NCI-H128 (cell line): ENCODE results near the gene SETSIP.
"Not testable (repeated sequence)": the region's sequence is repeated elsewhere in the genome, so short reads cannot be mapped to it uniquely, and the experiment has no call there.

Experiments used
- DNase-seq: peaks from one replicate; lab custom pipeline; 2025; ENCODE audit not compliant: unreplicated experiment; lab: John Stamatoyannopoulos, UW

The SETSIP gene

DNA sequence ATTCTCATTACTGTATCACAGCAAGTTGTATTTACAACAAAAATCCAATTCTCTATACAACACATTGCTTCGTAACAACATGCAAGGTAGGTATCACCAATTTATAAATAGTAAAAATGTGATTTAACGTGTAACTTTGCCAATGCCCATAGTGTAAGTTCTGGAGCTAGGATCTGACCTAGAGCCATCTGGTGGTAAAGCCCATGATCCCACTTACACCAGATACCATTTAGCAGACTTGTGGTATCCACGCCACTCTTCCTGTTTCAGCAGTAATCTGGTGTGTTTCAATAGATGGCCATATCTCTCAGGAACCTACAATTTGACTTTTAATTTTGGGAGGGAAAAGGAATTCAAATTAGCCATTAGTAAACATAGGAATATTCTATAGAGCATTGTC is 10.2 kb downstream of the SETSIP start:
- DNase-seq: no peak

DNA sequence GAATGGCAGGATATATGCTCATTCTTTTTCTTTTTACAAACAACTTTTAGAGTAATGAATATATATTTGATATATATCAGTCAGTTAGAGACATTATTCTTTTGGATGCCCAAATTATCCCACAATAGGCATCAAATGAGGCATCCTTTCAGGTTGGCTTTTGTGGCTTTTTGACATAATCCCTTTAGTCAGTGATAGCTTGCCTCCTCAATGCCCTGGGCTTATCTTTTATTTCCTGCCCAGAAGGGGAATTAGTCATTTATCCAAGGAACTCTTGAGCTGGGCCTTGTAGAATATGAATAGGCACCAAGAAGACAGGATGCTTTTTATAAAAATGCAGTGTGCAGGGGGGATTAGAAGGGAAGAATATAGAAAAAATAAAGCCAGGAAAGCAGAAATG is 23.3 kb downstream of the SETSIP start:
- DNase-seq: no peak

DNA sequence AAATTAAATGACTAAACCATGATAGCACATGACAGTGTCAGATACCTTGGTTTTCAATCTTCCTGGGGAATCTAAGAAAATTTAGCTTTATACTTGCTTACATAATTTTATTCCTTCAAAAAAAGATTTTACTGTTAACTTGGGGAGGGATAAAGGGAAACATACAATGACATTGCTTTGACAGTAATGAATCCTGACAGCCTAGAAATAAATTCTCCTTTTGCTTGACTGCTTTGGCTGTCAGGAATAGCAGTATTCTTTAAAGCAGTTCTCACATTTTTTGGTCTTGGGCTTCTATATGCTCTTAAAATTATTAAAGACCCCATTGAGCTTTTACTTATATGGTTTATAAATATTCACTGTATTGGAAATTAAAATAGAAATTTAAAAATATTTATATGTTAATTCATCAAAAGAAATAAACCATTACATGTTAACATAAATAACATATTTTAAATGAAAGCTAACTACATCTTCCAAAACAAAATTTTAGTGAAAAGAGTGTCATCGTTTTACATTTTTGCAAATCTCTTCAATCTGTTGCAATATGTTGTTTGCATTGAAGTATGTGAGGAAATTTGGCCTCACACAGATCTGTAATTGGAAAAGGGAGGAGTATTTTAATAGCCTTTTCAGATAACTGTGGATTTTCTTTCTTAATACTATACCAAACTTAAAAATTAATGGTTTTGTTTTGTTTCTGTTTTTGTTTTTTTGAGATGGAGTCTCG is 29.3 kb downstream of the SETSIP start:
- DNase-seq: no peak

DNA sequence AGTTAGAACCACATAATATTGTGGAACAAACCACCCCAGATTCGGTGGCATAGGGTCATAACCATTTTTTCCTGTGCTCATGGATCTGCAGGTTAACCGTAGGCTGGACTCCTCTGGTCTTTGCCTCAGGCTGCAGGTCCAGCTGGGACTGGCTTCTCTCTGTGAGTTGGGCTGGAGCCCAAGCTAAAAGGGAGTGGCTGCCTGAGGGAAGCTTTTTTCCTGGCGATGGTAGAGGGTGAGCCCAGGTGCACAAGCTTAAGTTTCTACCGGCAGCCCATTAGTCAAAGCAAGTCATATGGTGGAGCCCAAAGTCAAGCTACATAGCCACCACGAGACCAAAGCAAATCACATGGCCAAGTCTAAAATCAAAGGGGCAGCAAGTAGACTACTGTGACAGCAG is 31.6 kb downstream of the SETSIP start:
- no peak for DNase-seq

DNA sequence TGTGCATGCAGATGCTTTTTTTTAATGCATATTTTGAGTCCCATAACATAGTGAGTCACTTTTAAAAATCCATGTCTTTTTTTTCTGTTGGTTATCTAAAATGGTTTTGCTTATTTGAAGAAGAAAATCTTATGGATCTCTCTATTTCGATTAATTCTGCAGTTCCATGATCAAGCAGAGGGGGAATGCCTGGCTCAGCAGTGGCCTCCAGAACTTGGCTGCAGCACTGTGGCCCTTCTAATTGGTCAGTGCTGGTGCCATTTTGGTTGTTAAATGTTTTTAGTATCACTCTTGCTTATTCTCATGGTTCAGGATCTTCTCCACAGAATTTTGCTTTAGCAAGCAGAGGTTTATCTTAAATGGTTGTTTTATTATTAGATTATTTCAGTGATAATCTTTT is 34.2 kb downstream of the SETSIP start:
- no peak for DNase-seq

DNA sequence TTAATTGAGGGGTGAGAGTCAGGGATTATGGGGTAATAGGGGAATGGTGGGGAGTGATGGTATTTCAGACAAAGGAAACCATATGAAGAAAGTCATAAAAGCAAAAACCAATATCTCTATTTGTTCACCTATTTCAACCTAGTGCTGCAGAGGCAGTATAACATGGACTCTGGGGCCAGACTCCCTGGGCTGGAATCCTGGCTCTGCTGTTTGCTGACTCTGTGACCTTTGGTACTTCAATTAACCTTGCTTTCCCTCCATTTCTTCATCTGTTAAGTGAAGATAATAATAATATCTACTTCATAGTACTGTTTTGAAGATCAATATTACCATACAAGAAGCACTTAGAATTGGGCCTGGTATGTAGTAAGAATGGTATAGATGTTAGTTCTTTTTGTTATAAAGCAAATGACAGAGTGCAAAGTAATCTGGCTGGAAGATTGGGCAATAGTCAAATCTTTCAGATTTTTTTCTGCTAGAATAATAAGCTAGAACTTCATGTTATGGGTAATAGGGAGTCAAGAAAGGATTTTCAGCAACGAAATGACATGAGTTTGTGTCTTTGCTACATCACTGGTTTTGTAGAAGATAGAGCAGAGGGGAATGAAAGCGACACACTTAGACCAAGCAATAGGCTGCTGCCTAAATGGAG is 36.4 kb downstream of the SETSIP start:
- DNase-seq: no peak

DNA sequence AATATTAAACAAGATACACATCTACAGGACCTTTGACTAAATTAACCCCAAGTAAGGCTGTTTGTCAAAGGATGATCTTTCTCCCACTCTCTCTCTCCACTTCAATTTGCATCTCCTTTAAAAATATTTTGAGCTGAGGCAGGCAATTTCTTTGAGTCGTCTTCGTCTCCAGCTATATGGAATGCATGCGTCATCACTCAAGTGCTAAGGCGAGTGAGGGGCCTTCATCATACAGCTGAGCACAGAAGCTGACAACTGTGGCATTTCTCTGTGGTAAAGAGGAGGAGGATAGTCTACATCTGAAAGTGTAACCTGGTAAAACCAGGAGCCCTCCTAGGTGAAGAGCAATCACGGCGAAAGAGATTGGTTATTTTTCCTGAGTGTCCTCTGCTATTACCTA is 37.8 kb downstream of the SETSIP start:
- no peak for DNase-seq

DNA sequence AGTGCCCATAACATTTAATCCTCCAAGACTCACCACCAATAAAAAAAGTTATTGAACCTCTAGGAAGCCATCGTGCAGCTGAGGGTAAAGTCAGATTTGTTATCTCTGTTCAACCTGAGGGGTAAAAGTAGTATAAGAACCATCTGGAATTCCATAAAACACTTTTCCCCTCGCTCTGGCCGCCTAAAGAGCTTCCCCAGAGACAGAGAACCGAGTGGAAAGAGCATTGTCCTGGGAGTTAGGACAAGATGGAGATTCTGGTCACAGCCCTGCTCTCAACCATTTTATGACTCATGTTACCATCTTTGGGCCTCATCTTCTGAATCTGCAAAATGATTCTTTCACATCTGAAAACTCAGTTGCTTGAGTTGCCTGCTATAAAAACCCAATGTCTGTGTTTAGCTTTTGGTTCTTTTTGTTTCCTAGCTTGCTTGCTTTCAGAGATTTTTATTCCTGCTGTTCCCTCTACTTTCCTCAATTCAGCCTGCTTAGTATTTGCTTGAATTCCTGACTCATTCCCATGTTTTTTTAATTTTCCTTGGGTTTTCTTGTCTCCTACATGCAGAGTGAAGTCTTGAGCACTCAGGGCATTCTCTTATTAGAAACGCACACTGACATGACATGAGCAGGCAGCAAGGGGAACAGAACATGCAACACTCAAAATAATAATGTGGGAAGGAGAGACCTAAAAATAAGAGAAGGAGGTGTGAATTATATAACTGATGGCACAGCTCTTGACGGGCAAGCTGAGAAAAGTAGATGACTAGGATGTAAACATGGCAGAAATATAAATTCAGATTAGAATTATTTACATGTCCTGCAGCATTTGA is 43.7 kb downstream of the SETSIP start:
- no peak for DNase-seq

DNA sequence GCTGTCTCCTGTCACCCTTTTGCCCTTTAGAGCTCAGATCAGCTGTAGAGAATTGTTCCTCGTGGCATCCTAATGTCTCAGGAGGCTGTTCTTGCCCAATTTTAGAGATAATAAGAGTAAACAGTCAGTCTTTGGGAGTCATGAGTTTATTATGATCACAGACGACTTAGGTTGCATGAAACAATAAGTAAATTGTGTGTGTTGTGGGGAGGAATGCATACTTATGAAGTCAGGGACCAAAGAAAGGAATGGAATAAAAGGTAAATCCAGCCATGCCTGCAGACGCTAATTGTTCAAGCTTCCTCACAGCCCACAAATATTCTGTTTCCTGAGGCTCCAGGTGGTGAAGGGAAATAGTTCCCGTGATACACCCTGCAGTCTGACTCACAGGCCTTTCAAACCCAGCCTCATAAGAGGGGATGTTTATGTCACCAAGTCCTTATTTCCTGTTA is 44.5 kb downstream of the SETSIP start:
- DNase-seq: no peak

DNA sequence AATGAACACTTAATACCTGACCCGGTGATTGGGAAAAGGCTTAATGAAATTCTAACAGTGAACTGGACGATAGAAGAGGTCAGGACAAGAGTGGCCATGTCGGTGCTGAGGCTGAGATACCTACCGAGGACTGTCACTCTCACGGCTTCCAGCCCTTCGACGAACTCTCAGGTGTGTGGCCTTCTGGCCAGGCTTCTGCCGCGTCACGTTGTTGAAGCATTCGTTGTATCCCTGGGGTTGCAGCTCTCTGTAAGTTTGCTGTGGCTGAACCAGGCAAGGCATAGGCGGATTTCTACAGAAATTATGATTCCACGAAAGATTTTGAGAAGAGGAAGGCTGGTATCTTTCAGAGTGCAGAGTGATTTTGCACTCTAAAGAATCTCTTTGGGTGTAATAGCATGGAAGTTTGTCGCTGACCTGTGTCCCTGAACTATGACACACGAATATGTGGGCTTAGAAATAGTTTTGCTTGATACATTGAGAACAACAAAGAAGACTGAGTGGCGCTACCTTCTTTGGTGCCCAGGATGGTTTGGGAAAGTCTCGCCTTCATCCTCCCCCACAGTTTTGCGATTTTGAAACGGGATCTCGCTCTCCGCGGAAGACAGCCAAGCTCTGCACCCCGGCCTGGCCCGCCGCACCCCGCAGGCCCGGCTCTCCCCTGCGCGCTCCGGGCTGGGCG is 45.8 kb downstream of the SETSIP start:
- DNase-seq: no peak

DNA sequence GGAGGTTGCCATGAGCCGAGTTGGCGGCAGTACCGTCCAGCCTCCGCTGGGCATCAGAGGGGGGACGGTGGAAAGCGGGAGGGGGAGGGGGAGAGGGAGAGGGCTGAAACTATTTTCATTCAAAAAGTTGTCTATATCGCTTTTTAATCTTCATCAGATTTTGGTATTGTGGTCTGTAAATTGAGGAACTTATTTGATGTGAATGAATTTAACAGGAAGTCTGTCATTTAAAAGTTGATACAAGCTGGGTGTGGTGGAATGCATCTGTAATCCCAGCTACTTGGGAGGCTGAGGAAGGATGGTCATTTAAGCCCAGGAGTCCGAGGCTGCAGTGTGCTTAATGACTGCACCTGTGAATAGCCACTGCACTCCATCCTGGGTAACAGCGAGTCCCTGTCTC is 48.4 kb downstream of the SETSIP start:
- DNase-seq: no peak

DNA sequence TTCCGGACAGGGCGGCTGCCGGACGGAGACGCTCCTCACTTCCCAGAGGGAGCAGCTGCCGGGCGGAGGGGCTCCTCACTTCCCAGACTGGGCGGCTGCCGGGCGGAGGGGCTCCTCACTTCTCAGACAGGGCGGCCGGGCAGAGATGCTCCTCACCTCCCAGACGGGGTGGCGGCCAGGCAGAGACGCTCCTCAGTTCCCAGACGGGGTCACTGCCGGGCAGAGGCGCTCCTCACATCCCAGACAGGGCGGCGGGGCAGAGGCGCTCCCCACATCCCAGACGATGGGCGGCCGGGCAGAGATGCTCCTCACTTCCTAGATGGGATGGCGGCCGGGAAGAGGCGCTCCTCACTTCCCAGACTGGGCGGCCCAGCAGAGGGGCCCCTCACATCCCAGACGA is 49.2 kb downstream of the SETSIP start:
- not testable (repeated sequence) for DNase-seq
